Breast epithelium (tissue), 3 donors: ENCODE data around the gene CRYGA.

Source experiments
- POLR2A ChIP-seq: fragments of 450-650 bp; IDR thresholded peaks from one replicate; pipeline ENCODE4 v1.6.1; 2016; ENCODE audit warnings: antibody characterized with exemption, mild to moderate bottlenecking, moderate library complexity
- POLR2AphosphoS5 ChIP-seq, 3 donors: sonication (generic); formaldehyde crosslinking; IDR thresholded peaks; one replicate each; pipeline ENCODE4 v1.6.1; 2017; ENCODE audit warnings: antibody characterized with exemption in 3 of 3

DNA sequence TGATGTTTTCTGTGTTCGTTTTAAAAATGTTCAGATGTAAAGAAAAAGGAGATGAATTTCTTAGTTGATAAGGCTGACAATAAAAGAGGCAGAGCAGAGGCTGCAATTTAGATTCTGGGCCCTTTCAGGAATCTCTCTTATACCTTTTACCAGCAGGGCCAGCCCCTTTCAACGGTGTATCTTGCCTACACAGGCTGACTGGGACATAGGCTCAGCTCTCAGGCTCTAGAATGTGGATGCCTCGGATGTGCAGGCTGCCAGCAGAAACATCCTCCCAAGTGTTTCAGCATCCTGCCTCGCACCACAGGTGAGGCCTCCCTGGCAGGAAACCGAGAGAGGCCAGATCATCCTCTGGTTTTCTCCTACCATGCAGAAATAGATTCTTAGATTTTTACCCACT lies 23.1 kb upstream of the CRYGA start:
- TF ChIP-seq POLR2AphosphoS5 (IDR thresholded peaks at IDR 0.05): no peak
- TF ChIP-seq POLR2A: no peak
